Suprapubic skin (tissue), 3 donors: ENCODE measurements around the gene RTKN.

Experiments used
- EP300 ChIP-seq: sonication (generic); formaldehyde crosslinking; IDR thresholded peaks from one replicate; pipeline ENCODE4 v1.6.1; 2017; ENCODE audit warnings: antibody characterized with exemption
- POLR2A ChIP-seq, 2 donors: fragments of 450-650 bp; IDR thresholded peaks; one replicate each; pipeline ENCODE4 v1.6.1; 2017; ENCODE audit warnings: antibody characterized with exemption in 2 of 2, mild to moderate bottlenecking in 2 of 2, moderate library complexity in 2 of 2
- TF ChIP-seq, protein P1 (sequence below), 2 donors: fragments of 200-600 bp in 1 of 2; fragments of 450-650 bp in 1 of 2; sonication (generic) in 1 of 2; IDR thresholded peaks; one replicate each; pipeline ENCODE4 v1.5.1; 2016 to 2019; ENCODE audit warnings: antibody characterized with exemption in 2 of 2, mild to moderate bottlenecking in 1 of 2, moderate library complexity in 1 of 2

DNA sequence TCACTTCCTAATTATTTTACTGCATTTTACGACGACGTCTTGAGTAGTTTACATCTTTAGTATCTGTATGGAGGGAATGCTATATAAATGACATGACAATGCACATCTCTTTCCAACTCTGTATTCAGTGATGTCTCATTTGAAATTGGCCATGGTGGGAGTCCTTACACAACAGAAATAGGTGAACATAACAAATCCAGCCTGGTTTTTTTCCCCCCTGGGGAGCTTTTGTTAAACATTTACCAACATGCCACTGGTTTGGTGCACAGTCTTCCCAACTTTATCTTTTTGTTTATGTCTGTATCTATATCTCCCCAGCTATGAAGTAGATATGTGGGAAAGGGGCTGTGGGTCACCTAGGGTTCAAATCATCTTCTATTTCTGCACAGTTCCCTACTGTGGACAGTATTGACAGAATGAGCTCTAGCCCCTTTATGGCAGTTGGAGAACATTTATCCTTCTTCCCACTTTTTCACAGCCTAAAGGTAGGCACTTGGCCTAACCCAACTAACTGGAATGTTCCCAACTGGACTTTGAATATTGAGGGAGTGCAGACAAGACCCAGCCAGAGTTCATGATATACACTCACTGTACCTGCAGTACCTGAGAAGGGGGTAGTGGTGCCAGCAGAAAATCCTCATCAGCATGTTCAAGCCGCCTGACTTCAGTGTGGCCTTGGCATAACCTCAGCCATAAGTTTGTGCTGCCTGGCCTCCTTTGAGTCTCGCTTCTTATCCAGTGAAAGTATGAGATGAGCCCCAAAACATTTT is 5.7 kb upstream of the RTKN start:
- TF ChIP-seq POLR2A (IDR thresholded peaks at IDR 0.05) (no peak), EP300 (no peak)
- TF ChIP-seq, protein P1, sequence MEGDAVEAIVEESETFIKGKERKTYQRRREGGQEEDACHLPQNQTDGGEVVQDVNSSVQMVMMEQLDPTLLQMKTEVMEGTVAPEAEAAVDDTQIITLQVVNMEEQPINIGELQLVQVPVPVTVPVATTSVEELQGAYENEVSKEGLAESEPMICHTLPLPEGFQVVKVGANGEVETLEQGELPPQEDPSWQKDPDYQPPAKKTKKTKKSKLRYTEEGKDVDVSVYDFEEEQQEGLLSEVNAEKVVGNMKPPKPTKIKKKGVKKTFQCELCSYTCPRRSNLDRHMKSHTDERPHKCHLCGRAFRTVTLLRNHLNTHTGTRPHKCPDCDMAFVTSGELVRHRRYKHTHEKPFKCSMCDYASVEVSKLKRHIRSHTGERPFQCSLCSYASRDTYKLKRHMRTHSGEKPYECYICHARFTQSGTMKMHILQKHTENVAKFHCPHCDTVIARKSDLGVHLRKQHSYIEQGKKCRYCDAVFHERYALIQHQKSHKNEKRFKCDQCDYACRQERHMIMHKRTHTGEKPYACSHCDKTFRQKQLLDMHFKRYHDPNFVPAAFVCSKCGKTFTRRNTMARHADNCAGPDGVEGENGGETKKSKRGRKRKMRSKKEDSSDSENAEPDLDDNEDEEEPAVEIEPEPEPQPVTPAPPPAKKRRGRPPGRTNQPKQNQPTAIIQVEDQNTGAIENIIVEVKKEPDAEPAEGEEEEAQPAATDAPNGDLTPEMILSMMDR (IDR thresholded peaks at IDR 0.05), result no peak
